ENCODE results near the gene PRRT4.

Gene PRRT4

DNA sequence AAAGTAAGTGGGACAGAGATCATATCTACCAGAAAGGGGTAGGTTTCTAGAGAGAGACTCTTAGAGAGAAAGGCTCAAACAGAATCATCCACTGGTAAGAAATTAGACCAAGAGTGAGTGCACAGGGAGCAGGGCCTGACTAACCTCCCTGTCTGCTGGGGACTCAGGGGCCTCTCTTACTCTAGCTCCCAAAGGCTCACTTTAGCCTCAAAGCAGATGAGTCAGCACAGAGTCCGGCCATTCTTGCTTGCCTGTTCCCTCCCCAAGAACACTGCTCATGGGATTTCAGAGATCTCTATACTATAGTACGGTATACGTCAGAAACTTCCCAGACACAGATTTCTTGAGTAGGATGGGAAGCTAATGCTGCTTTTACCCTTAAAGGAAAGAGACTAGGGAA lies 50.5 kb downstream of the PRRT4 start:
- no peaks in the 10 kb centered on the region for H3K27me3 Mint-ChIP-seq (ENCODE audit: low read depth)

DNA sequence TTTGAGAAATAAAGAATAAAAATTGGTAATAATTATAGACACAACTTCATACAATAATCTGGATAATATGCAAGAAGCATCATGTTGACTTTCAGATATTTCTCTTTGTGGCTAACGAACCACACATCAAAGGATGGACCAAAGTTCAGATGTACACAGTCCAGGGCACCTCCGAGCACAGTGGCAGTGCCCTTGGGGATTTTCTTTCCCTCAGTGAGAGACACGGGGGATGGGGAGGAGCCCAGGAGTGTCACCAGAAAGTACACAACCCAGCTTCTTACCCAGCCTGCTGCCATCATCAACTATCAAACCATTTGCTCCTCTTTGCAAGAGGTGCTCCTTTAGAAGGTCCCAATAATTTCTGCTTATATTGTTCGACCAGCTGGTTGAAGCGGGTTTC lies 51.0 kb downstream of the PRRT4 start:
- no peaks in the 10 kb centered on the region for H3K4me1 Mint-ChIP-seq
- peaks cover 86% of the 10 kb centered on the region for H3K36me3 Mint-ChIP-seq (ENCODE audit: low read depth)
- TF ChIP-seq, protein P1, sequence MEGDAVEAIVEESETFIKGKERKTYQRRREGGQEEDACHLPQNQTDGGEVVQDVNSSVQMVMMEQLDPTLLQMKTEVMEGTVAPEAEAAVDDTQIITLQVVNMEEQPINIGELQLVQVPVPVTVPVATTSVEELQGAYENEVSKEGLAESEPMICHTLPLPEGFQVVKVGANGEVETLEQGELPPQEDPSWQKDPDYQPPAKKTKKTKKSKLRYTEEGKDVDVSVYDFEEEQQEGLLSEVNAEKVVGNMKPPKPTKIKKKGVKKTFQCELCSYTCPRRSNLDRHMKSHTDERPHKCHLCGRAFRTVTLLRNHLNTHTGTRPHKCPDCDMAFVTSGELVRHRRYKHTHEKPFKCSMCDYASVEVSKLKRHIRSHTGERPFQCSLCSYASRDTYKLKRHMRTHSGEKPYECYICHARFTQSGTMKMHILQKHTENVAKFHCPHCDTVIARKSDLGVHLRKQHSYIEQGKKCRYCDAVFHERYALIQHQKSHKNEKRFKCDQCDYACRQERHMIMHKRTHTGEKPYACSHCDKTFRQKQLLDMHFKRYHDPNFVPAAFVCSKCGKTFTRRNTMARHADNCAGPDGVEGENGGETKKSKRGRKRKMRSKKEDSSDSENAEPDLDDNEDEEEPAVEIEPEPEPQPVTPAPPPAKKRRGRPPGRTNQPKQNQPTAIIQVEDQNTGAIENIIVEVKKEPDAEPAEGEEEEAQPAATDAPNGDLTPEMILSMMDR (IDR thresholded peaks at IDR 0.05; ENCODE audit: unreplicated experiment in 3 of 3): no peak
- no peaks in the 10 kb centered on the region for H3K27me3 Mint-ChIP-seq (ENCODE audit: low read depth)
- H3K9me3 Mint-ChIP-seq: no peaks in the 10 kb centered on the region
- no peak overlapping the region for H3K4me3 Mint-ChIP-seq
- no peak overlapping the region for H3K27ac Mint-ChIP-seq

More for the DNA sequence above, 50.5 kb downstream of the PRRT4 start:
- Mint-ChIP-seq H3K4me1 (no peaks in the 10 kb centered on the region), H3K9me3 (no peaks in the 10 kb centered on the region), H3K4me3 (no peak overlapping the region), H3K27ac (no peak overlapping the region), H3K36me3 (ENCODE audit: low read depth) (peaks cover 86% of the 10 kb centered on the region)
- TF ChIP-seq, protein P1 (IDR thresholded peaks at IDR 0.05; ENCODE audit: unreplicated experiment in 3 of 3): no peak

DNA sequence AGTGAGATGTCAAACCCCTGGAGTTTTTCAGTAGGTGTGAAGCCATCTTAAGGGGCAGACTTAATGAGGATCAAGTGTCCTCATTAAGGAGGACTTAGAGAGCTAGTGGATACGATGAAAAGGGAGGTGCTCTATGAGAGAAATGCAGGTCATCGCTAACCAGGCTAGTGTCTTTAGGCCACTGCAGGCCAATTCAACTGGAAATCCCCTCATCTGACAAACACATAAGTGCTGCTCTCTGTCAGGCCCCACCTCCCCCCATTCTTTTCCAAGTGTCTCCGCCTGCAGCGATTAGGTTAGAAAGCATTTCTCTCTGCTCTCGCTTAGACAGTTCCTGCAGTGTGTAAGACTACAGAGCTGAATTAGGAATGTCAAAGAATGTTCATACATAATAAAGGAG lies 51.5 kb downstream of the PRRT4 start:
- Mint-ChIP-seq H3K27ac (no peak overlapping the region), H3K4me1 (no peaks in the 10 kb centered on the region), H3K36me3 (ENCODE audit: low read depth) (peaks cover 86% of the 10 kb centered on the region), H3K9me3 (no peaks in the 10 kb centered on the region), H3K27me3 (ENCODE audit: low read depth) (no peaks in the 10 kb centered on the region), H3K4me3 (no peak overlapping the region)
- TF ChIP-seq, protein P1 (IDR thresholded peaks at IDR 0.05; ENCODE audit: unreplicated experiment in 3 of 3): no peak

DNA sequence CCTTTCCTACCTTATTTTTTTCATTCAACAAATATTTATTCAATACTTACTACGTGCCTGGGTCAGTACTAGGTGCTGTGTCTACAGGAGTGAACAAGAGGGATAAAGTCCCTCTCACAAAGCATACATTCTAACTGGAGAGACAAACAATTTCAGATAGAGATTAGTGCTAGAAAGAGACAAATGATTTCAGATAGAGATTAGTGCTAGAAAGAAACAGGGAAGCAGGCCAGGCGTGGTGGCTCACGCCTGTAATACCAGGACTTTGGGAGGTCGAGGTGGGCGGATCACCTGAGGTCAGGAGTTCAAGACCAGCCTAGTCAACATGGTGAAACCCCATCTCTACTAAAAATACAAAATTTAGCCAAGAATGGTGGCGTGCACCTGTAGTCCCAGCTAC lies 52.4 kb downstream of the PRRT4 start:
- Mint-ChIP-seq H3K9me3 (no peaks in the 10 kb centered on the region), H3K4me3 (no peak overlapping the region), H3K27ac (no peak overlapping the region), H3K4me1 (no peaks in the 10 kb centered on the region), H3K36me3 (ENCODE audit: low read depth) (peaks cover 80% of the 10 kb centered on the region), H3K27me3 (ENCODE audit: low read depth) (no peaks in the 10 kb centered on the region)
- TF ChIP-seq, protein P1 (IDR thresholded peaks at IDR 0.05; ENCODE audit: unreplicated experiment in 3 of 3): no peak

DNA sequence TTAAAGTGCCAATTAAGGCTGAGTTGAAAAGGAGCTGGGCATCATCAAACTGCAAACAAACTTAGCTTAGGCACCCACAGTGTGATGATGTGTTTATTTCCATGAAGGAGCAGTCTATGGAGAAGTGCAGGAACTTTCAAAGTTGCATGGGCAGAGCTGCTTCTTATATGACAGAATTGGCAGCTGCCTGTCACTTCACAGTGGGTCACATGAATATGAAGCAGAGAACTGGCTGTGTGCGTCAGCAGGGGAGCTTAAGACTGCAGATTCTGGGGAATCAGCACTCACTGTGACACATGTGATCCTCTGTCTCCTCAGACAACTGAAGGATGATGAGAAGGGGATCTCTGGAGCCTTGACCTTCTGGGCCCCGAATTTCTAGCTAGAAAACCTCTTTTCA lies 54.4 kb downstream of the PRRT4 start:
- TF ChIP-seq, protein P1 (IDR thresholded peaks at IDR 0.05; ENCODE audit: unreplicated experiment in 3 of 3): no peak
- H3K27ac Mint-ChIP-seq: no peak overlapping the region
- H3K9me3 Mint-ChIP-seq: no peaks in the 10 kb centered on the region
- H3K36me3 Mint-ChIP-seq (ENCODE audit: low read depth): peaks cover 73% of the 10 kb centered on the region
- no peak overlapping the region for H3K4me3 Mint-ChIP-seq
- H3K4me1 Mint-ChIP-seq: peaks cover 5% of the 10 kb centered on the region
- H3K27me3 Mint-ChIP-seq (ENCODE audit: low read depth): no peaks in the 10 kb centered on the region

DNA sequence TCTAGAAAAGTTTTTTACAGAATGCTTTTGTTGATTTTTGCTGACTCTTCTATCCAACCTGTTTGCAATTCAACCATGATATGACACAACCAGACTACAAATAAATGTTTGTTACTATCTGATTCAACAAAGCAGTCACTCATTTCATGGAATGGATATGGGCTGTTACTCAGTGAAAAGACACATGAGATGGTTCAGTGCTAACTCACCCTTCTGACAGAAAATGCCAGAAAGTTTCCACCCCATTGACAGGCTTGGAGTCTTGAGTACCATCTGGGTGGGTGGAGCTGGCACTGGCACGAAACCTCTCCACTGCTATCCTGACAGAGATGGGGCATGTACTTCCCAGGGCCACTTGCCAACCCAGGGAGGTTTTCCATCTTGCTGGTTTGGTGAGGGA lies 57.3 kb downstream of the PRRT4 start:
- Mint-ChIP-seq H3K27ac (no peak overlapping the region), H3K4me1 (peaks cover 7% of the 10 kb centered on the region), H3K9me3 (no peaks in the 10 kb centered on the region), H3K36me3 (ENCODE audit: low read depth) (peaks cover 47% of the 10 kb centered on the region), H3K4me3 (no peak overlapping the region), H3K27me3 (ENCODE audit: low read depth) (peaks cover 4% of the 10 kb centered on the region)
- TF ChIP-seq, protein P1 (IDR thresholded peaks at IDR 0.05; ENCODE audit: unreplicated experiment in 3 of 3): no peak
